CD4-positive, alpha-beta T cell treated with Interleukin-2 at 100 ng/mL for 4 hours (primary cell): Measurements from ENCODE around the gene C10orf90.
"Not testable (repeated sequence)": the region's sequence is repeated elsewhere in the genome, so short reads cannot be mapped to it uniquely, and the experiment has no call there.

Source experiments
- DNase-seq: peaks from one replicate; pipeline ENCODE4 v3.0.0-alpha.2; 2020; ENCODE audit warnings: low spot score

The C10orf90 gene

DNA sequence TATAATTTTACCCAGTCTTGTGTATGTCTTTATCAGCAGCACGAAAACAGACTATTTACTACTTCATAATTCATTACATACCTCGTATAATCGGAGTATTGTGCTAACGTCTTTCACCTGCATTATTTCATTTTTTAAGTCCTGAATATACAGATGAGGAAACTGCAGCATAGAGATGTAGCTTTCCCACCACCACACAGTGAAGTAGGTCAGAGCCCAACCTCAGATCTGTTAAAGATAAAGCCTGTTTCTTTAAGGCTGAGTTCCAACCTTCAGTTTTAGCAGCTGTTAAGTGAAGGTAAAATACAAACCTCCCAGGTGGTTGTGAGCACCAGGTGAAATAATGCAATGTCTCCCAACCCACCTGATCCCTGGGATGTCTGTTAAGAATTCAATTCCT lies 280.2 kb downstream of the C10orf90 start:
- no peak for DNase-seq

DNA sequence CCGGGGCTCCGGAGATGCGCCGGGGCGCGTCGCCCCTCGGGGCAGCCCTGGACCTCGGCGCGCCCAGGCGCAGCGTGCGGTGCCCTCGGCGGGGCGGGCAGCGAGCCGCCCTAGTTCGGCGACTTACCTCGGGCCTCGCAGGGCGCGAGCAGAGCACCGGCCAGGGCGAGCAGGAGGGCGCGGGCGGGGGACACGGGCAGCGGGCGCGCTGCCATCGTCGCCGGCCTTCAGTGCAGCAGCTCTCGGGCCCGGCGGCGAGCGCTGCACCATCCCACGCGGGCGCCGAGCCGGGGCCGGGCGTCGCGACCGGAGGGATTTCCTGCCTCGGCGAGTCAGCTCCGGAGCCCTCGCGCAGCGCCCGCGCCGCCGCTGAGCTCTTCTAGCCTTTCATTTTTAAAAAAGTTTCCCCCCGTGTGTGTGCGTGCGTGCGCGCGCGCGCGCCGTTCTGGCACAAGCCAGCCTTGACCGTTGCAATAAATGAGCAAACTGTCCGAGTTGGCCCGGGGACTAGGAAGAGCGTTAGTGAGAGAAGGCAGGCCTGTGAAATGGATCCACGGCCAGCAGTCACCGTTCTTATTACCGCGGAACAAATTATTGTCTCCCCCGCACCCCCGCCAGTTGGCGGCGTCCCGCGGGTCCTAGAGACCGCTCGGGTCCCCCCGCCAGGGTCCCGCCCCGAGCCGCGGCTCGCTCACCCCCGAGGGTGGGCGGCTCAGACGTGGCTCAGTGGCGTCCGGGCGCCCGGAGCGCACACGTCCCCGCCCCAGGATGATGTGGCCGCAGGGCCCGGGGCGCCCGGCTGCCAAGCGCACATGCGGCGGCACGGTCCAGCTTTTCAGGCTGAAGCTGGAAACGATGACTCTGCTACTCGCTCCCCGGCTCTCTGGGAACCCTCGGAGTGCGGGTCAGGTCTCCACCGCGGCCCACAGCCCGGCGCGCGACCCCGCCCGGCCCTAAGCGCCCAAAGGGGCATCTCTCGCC lies 282.3 kb downstream of the C10orf90 start, which contains the start of gene ADAM12:
TSS of gene ADAM12 (minus strand) at position 547 of the 981 bp plus-strand sequence. CDS start at position 215, 332 bp downstream.
- DNase-seq, result no peak

DNA sequence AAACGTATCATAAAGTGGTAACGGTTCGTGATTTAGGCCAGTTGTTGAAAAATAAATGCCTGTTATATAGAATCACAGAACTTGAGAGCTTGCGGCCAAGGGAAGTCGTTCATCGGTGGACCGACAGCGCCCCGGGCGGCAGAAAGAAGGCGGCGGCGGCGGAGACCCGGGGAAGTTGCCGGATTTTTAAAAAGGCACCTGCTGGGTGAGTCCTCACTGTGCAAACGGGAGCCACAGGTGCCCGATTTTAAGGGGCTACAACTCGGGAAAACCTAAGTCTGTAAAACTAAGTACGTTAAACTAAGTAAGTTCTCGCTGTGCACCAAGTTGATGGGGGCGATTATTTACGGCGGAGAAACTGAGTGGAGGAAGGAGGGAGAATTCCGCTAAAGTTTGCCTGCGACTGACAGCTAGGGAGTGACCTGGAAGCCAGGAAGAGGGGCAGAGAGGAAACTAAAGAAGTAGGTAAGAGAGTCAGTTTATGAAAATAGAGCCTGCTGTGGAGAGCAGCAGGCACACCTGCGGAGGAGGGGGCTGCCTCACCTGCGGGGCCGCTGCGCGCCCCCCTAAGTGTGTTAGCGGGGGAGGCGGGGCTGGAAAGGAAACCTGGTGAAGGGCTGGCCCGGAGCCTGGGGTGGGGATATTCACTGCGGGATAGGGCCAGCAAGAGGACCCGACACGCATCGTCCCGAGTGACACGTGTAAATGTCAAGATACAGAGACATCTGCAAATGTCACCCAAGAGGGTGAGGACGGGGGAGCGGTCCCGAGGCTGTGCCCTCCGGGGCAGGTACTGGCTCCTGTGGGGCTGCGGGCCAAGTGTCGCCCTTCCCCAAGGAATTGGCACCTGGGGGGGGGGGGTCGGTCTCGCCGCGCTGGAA lies 283.2 kb downstream of the C10orf90 start:
- peak; percentile 17 for DNase-seq

DNA sequence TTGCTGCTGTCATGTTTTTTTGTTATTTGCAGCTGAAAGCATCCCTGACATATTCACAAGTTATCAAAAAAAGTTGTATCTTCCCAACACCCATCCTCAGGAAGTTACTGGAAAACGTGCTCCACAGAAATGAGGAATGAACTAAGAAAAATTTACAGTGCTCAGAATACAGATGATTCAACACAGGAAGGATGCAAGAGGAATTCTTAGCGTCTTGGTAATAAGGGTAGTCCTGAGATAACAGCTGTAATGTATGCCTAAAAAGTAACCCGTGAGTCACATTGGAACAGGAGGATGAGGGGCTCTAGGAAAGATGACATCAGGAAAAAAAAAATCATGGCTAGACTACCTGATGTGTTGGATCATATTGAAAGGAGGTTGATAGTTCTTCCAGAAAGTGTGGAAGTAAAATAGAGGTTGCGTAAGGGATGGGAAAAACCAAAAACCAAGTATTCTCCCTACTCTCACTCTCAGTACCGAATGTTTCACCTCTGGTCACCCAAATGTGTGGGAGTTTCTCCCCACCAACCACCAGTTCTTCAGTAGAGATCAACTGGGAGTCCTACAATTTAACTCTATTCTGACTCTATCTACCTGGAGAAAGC lies 286.1 kb downstream of the C10orf90 start:
- DNase-seq, result no peak

DNA sequence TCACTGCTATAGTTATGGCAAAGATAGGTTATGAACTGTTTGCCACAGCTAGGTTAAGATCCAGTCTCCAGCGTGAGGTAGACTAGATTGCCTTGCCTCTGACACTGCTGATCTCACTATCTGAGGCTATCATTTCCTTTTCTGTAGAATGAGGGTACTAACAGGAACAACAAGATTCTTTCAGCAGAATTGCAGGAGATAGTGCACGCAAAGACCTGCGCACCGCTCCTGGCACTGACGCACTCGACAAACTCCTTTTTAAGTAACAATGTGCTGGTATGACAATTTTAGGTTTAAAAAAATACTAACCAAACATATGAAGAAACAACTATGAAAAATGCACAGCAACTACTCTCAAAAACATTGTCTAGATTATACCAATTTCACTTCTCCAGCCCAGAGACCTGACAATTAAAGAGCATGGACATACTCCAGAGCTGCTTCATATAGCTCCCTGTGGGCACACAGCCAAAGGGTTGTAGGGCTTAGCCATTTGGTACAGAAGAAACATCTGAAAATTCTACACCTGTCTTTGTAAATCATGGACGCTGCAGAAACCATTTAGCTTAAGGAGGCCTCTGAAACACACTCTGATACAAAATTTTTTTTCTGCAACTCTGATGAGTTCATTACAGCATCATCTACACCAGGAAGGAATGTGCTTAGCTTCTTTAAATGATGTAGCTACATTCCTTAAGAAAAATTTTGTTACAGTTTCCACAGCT lies 290.0 kb downstream of the C10orf90 start:
- DNase-seq, result no peak

DNA sequence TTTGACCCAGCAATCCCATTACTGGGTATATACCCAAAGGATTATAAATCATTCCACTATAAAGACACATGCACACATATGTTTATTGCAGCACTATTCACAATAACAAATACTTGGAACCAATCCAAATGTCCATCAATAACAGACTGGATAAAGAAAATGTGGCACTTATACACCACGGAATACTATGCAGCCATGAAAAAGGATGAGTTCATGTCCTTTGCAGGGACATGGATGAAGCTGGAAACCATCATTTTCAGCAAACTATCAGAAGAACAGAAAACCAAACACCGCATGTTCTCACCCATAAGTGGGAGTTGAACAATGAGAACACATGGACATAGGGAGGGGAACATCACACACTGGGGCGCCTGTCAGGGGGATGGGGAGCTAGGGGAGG lies 291.3 kb downstream of the C10orf90 start:
- not testable (repeated sequence) for DNase-seq

DNA sequence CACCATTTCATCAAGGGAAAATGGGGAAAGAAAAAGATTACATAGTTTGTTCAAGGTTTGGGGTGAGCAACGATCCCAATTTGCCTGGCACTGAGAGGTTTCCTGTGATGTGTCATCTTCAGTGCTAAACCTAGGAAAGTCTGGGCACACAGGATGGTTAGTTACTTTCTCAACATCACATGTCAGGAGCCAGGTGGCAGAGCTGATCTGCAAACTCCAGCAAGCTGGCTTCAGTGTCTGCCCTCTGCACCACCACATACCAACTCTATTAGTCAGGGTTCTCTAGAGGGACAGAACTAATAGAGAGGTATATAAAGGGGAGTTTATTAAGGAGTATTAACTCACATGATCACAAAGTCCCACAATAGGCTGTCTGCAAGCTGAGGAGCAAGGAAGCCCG lies 293.5 kb downstream of the C10orf90 start:
- DNase-seq, result no peak

DNA sequence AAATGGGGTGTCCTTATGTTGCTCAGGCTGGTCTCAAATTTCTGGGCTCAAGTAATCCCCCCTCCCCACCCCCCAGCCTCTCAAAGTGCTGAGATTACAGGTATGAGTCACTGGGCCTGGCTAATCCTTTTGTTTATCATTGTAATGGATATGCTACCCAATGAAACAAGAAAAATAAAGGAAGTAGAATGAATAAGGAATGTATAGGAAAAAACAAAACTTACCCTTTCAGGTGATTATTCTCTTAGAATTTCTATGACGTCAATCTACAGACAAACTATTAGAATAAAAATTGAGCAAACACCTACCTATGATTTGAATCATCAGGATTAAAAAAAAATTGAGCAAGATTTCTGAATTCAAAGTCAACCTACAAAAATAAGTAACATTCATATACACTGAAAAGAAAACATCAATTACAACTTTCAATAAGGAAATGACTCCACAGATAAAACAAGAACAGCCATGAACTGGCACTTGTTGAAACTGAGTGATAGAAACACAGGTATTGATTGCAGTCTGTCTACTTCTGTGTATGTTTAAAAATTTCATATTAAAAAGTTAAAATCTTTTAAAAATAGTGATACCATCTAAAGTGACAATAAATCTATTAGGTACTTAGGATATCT lies 294.5 kb downstream of the C10orf90 start:
- DNase-seq, result no peak

DNA sequence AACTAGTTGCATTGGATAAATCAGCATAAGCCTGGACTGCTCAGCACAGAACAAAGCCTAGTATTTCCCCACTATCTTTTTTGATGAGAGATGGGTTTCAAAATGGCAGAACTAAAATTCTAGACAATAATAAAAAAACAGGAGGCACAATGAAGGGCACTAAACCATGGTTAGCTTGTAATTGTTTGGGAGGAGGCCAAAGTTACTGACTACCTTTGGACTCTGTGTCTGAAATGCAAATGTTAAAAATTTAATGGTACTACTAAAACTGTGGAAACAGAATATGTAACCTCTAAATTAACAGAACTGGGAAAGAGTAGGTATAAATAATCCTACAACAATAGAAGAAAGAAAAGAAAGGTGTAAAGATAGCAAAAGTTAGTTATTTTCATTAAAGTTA lies 295.2 kb downstream of the C10orf90 start:
- no peak for DNase-seq
